Measurements from ENCODE around the gene SAAL1. TPM values are rescaled to one million over a fixed set of nuclear protein-coding genes. Genes with fewer than 3 reads are reported as not detected.
A peak's percentile ranks its signal among the peaks of the same experiment; 100 is the strongest.

SAAL1 gene
- total and polyA plus RNA-seq, 4 donors, result 5.5 to 15.1 (median 11.3) TPM

GRCh38 chr11:18106688-18107087 is 806 bp upstream of the SAAL1 start:
- H3K27ac ChIP-seq (ENCODE audit: low read depth in 1 of 2, low read length in 1 of 2), result no peak overlapping the region
- DNase-seq, result no peak
- TF ChIP-seq CTCF (IDR thresholded peaks at IDR 0.05; ENCODE audit: control extremely low read depth, extremely low read depth), result no peak
- peaks cover 5 to 18% (median 10%) of the 10 kb centered on the region in 4 donors for H3K36me3 ChIP-seq (ENCODE audit: control insufficient read depth in 4 of 4, insufficient read depth in 4 of 4, low read length in 4 of 4)
- peaks cover 0 to 6% (median 0%) of the 10 kb centered on the region in 3 donors for H3K27me3 ChIP-seq (ENCODE audit: control insufficient read depth in 3 of 3, insufficient read depth in 3 of 3, low read length in 2 of 3)
- H3K4me3 ChIP-seq, result no peak overlapping the region
- no peak overlapping the region for H3K9ac ChIP-seq (ENCODE audit: insufficient read depth in 1 of 2, low read length in 2 of 2)
- 90 to 91% methylated on average over 9 of the region's 9 CpGs for WGBS, 2 donors
- ATAC-seq (ENCODE audit: insufficient read depth, low FRiP score), result no peak
- H3K4me1 ChIP-seq (ENCODE audit: control insufficient read depth in 5 of 5, insufficient read depth in 5 of 5, low read length in 5 of 5), result peaks cover 0 to 12% (median 10%) of the 10 kb centered on the region in 5 donors
- no peaks in the 10 kb centered on the region for H3K9me3 ChIP-seq (ENCODE audit: control insufficient read depth in 4 of 4, insufficient read depth in 3 of 4, low read length in 3 of 4)

GRCh38 chr11:18105086-18105801 is 638 bp downstream of the SAAL1 start:
- H3K9ac ChIP-seq (ENCODE audit: insufficient read depth in 1 of 2, low read length in 2 of 2), result peak overlapping the region; percentile 47 to 60
- H3K27ac ChIP-seq (ENCODE audit: low read depth in 1 of 2, low read length in 1 of 2), result peak overlapping the region; percentile 64 to 84
- no peaks in the 10 kb centered on the region for H3K9me3 ChIP-seq (ENCODE audit: control insufficient read depth in 4 of 4, insufficient read depth in 3 of 4, low read length in 3 of 4)
- TF ChIP-seq CTCF (IDR thresholded peaks at IDR 0.05; ENCODE audit: control extremely low read depth, extremely low read depth), result no peak
- H3K36me3 ChIP-seq (ENCODE audit: control insufficient read depth in 4 of 4, insufficient read depth in 4 of 4, low read length in 4 of 4), result peaks cover 9 to 28% (median 12%) of the 10 kb centered on the region in 4 donors
- ATAC-seq (ENCODE audit: insufficient read depth, low FRiP score), result no peak
- no peaks in the 10 kb centered on the region for H3K27me3 ChIP-seq (ENCODE audit: control insufficient read depth in 3 of 3, insufficient read depth in 3 of 3, low read length in 2 of 3)
- H3K4me1 ChIP-seq (ENCODE audit: control insufficient read depth in 5 of 5, insufficient read depth in 5 of 5, low read length in 5 of 5), result peaks cover 0 to 12% (median 10%) of the 10 kb centered on the region in 5 donors
- H3K4me3 ChIP-seq, result peak overlapping the region; percentile 100
- WGBS, 2 donors, result 20 to 22% methylated on average over 29 of the region's 29 CpGs
- peak in 1 of 3 donors; percentile 4 for DNase-seq

- Histone ChIP-seq H3K27me3 (ENCODE audit: control insufficient read depth in 3 of 3, insufficient read depth in 3 of 3, low read length in 2 of 3) (no peaks in the 10 kb centered on the region), H3K9ac (ENCODE audit: insufficient read depth in 1 of 2, low read length in 2 of 2) (no peak overlapping the region), H3K36me3 (ENCODE audit: control insufficient read depth in 4 of 4, insufficient read depth in 4 of 4, low read length in 4 of 4) (peaks cover 10 to 28% (median 18%) of the 10 kb centered on the region in 4 donors), H3K4me1 (ENCODE audit: control insufficient read depth in 5 of 5, insufficient read depth in 5 of 5, low read length in 5 of 5) (peaks cover 0 to 10% (median 9%) of the 10 kb centered on the region in 5 donors), H3K9me3 (ENCODE audit: control insufficient read depth in 4 of 4, insufficient read depth in 3 of 4, low read length in 3 of 4) (no peaks in the 10 kb centered on the region), H3K27ac (ENCODE audit: low read depth in 1 of 2, low read length in 1 of 2) (no peak overlapping the region), H3K4me3 (no peak overlapping the region)
- no peak for TF ChIP-seq CTCF (IDR thresholded peaks at IDR 0.05; ENCODE audit: control extremely low read depth, extremely low read depth)
- no peak for DNase-seq
- WGBS, 2 donors, result 30 to 80% methylated on average over 6 of the region's 6 CpGs
- ATAC-seq (ENCODE audit: insufficient read depth, low FRiP score), result no peak
Observed at GRCh38 chr11:18100926-18101656, 4.8 kb downstream of the SAAL1 start.

Measured in lung (tissue), 12 donors.